HEK293 (cell line): ENCODE data around the gene GAGE1.

Experiments
- CTCF ChIA-PET: fragments of 350-600 bp; formaldehyde crosslinking; extraction: SDS; loops from one replicate; lab custom pipeline; 2021; ENCODE audit warnings: antibody characterized with exemption; lab: Yijun Ruan, JAX
- POLR2A ChIA-PET: fragments of 300-600 bp; formaldehyde crosslinking; extraction: SDS; loops from one replicate; lab custom pipeline; 2020; ENCODE audit warnings: antibody characterized with exemption, inconsistent platforms; lab: Yijun Ruan, JAX
- H3K27ac ChIP-seq: fragments of 200-500 bp; sonication (Bioruptor generic); 2 replicates; pipeline ENCODE4 v1.5.1; 2014; ENCODE audit warnings: low read depth, low read length, control low read depth, inconsistent platforms; ENCODE audit errors: extremely low read depth
- H3K36me3 ChIP-seq, 2 experiments: fragments of 200-500 bp in 1 of 2; sonication (Bioruptor generic) in 1 of 2; 1 replicate in 1 of 2; 2 replicates in 1 of 2; pipeline ENCODE4 v1.5.1; 2014 to 2017; ENCODE audit warnings: inconsistent platforms in 2 of 2, low read length in 2 of 2; ENCODE audit not compliant: control insufficient read depth in 2 of 2, insufficient read depth in 1 of 2
- H3K4me1 ChIP-seq: fragments of 200-500 bp; sonication (Bioruptor generic); 2 replicates; pipeline ENCODE4 v1.5.1; 2014; ENCODE audit warnings: mild to moderate bottlenecking, low read length, inconsistent platforms; ENCODE audit not compliant: control insufficient read depth, insufficient read depth
- H3K4me3 ChIP-seq: 2 replicates; pipeline ENCODE4 v1.5.1; 2011; ENCODE audit warnings: low read depth, mild to moderate bottlenecking, control low read depth, low read length, moderate library complexity
- H3K9me3 ChIP-seq: fragments of 200-500 bp; sonication (Bioruptor generic); 2 replicates; pipeline ENCODE4 v1.5.1; 2014; ENCODE audit warnings: low read depth, low read length, inconsistent platforms; ENCODE audit not compliant: control insufficient read depth, insufficient read depth
- EGR2 ChIP-seq: fragments of 450-650 bp; formaldehyde crosslinking; IDR thresholded peaks from 2 replicates; pipeline ENCODE4 v1.5.1; 2016; ENCODE audit warnings: low read depth, missing biosample characterization, missing genetic modification characterization
- HOXA7 ChIP-seq: sonication (generic); formaldehyde crosslinking; IDR thresholded peaks from 2 replicates; pipeline ENCODE4 v1.8.1; 2022; ENCODE audit warnings: missing genetic modification reagents, borderline replicate concordance
- HOXC10 ChIP-seq: sonication (generic); formaldehyde crosslinking; IDR thresholded peaks from 2 replicates; pipeline ENCODE4 v1.8.1; 2023; ENCODE audit warnings: mild to moderate bottlenecking, missing genetic modification reagents
- KLF8 ChIP-seq: fragments of 450-650 bp; formaldehyde crosslinking; IDR thresholded peaks from 2 replicates; pipeline ENCODE4 v1.5.1; 2016; ENCODE audit warnings: missing biosample characterization, missing genetic modification characterization
- ZNF10 ChIP-seq: fragments of 450-650 bp; formaldehyde crosslinking; IDR thresholded peaks from 2 replicates; pipeline ENCODE4 v1.5.1; 2017; ENCODE audit warnings: missing biosample characterization, missing genetic modification characterization
- ZNF416 ChIP-seq: fragments of 450-650 bp; formaldehyde crosslinking; IDR thresholded peaks from 2 replicates; pipeline ENCODE4 v1.5.1; 2016; ENCODE audit warnings: missing biosample characterization, missing genetic modification characterization
- ZNF560 ChIP-seq: fragments of 450-650 bp; formaldehyde crosslinking; IDR thresholded peaks from 2 replicates; pipeline ENCODE4 v1.5.1; 2017; ENCODE audit warnings: missing biosample characterization, missing genetic modification characterization, borderline replicate concordance
- TF ChIP-seq, protein P1 (sequence below): fragments of 450-650 bp; formaldehyde crosslinking; IDR thresholded peaks from 2 replicates; pipeline ENCODE4 v1.5.1; 2016; ENCODE audit warnings: missing biosample characterization, missing genetic modification characterization
- TF ChIP-seq, protein P2 (sequence below): sonication (generic); formaldehyde crosslinking; IDR thresholded peaks from 2 replicates; pipeline ENCODE4 v1.8.1; 2022; ENCODE audit warnings: mild to moderate bottlenecking, moderate library complexity, missing genetic modification reagents

GAGE1 gene

DNA sequence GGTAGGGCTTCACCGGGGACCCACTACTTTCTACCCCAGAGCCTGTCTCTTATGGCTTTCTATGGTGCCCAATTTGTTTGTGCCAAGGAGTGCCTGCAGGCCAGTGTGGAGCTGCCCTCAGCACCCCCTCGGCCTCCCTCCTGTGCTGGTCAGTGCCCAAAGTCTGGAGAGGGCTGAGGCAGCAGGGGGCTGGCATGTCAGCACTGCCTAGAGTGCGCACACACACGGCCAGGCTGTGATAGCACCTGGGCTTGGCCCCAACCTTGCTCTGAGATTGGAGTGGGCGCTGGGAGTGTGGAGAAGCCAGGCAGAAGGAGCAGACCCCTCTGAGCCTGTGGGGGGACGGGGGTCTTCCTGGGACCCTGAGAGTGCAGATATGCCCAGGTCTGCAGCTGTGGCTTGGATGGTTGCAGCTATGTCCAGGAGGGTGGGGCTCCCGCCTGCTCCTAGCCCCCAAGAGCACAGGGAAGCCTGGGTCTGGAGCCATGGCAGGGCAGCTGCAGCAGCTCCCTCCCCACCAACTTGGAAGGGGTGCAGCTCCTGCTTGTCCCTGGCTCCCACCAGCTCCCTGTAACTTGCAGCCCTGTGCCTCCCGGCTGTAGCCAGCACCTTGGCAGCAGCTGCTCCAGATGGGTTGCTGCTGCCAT, 46.3 kb downstream of the GAGE1 start:
- Histone ChIP-seq H3K27ac (no peak overlapping the region), H3K4me3 (no peak overlapping the region), H3K36me3 (no peaks in the 10 kb centered on the region), H3K4me1 (no peaks in the 10 kb centered on the region), H3K9me3 (no peaks in the 10 kb centered on the region)
- ChIA-PET CTCF (interaction anchor here (0.5 to 0.6 kb wide), 2 partner anchors 18 to 113 kb away, joined by 3 to 4 read pairs; no protein-coding TSS in a partner anchor), POLR2A (no interaction called here)
- TF ChIP-seq, protein P1, sequence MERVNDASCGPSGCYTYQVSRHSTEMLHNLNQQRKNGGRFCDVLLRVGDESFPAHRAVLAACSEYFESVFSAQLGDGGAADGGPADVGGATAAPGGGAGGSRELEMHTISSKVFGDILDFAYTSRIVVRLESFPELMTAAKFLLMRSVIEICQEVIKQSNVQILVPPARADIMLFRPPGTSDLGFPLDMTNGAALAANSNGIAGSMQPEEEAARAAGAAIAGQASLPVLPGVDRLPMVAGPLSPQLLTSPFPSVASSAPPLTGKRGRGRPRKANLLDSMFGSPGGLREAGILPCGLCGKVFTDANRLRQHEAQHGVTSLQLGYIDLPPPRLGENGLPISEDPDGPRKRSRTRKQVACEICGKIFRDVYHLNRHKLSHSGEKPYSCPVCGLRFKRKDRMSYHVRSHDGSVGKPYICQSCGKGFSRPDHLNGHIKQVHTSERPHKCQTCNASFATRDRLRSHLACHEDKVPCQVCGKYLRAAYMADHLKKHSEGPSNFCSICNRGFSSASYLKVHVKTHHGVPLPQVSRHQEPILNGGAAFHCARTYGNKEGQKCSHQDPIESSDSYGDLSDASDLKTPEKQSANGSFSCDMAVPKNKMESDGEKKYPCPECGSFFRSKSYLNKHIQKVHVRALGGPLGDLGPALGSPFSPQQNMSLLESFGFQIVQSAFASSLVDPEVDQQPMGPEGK (tag by site-specific recombination) = no peak
- no peak for TF ChIP-seq EGR2 (tag by site-specific recombination)
- TF ChIP-seq ZNF560 (tag by site-specific recombination) = no peak
- TF ChIP-seq HOXA7 (CRISPR knock-in tag) = no peak

DNA sequence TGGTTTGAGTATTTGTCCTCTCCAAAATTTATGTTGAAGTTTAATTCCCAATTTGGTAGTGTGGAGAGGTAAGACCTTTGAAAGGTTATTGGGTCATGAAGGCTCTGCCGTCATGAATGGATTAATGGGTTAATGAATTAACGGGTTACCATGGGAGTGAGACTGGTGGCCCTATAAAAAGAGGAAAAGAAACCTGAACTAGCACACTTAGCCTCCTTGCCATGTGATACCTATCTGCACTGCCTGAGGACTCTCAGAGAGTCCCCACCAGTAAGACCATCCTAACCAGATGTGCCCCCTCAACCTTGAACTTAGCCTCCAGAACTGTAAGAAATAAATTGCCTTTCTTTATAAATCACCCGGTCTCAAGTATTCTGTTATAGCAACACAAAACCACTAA, 57.7 kb downstream of the GAGE1 start:
- no peaks in the 10 kb centered on the region for H3K4me1 ChIP-seq
- POLR2A ChIA-PET = no interaction called here
- CTCF ChIA-PET = no interaction called here
- no peaks in the 10 kb centered on the region for H3K9me3 ChIP-seq
- TF ChIP-seq ZNF416 (tag by site-specific recombination) = no peak
- no peak for TF ChIP-seq KLF8
- no peak for TF ChIP-seq ZNF10 (tag by site-specific recombination)
- no peak for TF ChIP-seq HOXC10 (CRISPR knock-in tag)
- TF ChIP-seq, protein P2, sequence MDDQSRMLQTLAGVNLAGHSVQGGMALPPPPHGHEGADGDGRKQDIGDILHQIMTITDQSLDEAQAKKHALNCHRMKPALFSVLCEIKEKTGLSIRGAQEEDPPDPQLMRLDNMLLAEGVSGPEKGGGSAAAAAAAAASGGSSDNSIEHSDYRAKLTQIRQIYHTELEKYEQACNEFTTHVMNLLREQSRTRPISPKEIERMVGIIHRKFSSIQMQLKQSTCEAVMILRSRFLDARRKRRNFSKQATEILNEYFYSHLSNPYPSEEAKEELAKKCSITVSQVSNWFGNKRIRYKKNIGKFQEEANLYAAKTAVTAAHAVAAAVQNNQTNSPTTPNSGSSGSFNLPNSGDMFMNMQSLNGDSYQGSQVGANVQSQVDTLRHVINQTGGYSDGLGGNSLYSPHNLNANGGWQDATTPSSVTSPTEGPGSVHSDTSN (CRISPR knock-in tag) = no peak
- H3K4me3 ChIP-seq = no peak overlapping the region
- no peak overlapping the region for H3K27ac ChIP-seq
- H3K36me3 ChIP-seq = no peaks in the 10 kb centered on the region
